Stimulated activated CD4-positive, alpha-beta T cell treated with anti-CD3 and anti-CD28 coated beads, TNF-alpha, amount 100 ng/mL, for 4 hours (primary cell): ENCODE results near the gene FOXP1.

Experiments
- DNase-seq, 3 experiments: peaks; one replicate each; pipeline ENCODE4 v3.0.0-alpha.2; 2020; ENCODE audit warnings: low read depth in 3 of 3

FOXP1 gene

GRCh38 chr3:71127052-71127831 is 456.3 kb downstream of the FOXP1 start:
- DNase-seq: peak in 1 of 3 experiments; percentile 34

- no peak for DNase-seq
These were observed 457.8 kb downstream of the FOXP1 start for GRCh38 chr3:71125738-71126137.

- DNase-seq: no peak
These were observed 459.5 kb downstream of the FOXP1 start for GRCh38 chr3:71124048-71124447.

GRCh38 chr3:71122641-71123040 is 460.9 kb downstream of the FOXP1 start:
- no peak for DNase-seq

- no peak for DNase-seq
These were observed 461.9 kb downstream of the FOXP1 start for GRCh38 chr3:71121429-71122167.

- no peak for DNase-seq
These were observed 463.5 kb downstream of the FOXP1 start for GRCh38 chr3:71120012-71120411.

- no peak for DNase-seq
These were observed 464.4 kb downstream of the FOXP1 start for GRCh38 chr3:71119171-71119570.

DNA sequence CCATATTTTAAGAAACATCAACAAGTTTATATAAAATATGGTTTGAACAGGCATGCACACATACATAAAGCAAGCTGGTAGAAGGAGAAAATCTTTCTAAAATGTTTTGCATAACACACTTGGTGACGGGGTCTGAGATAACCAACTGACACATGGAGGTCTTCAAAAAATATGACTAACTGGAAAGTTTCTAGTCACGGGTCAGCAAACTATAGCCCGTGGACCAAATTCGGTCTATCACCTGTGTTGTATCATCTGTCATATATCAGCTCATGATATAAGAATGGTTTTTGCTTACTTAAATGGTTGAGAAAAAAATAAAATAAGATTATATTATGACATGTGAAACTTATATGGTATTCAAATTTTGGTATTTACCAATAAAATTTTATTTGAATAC is 465.1 kb downstream of the FOXP1 start:
- no peak for DNase-seq

GRCh38 chr3:71117572-71118247 is 465.8 kb downstream of the FOXP1 start:
- DNase-seq: no peak

GRCh38 chr3:71114610-71115009 is 468.9 kb downstream of the FOXP1 start:
- DNase-seq: no peak

DNA sequence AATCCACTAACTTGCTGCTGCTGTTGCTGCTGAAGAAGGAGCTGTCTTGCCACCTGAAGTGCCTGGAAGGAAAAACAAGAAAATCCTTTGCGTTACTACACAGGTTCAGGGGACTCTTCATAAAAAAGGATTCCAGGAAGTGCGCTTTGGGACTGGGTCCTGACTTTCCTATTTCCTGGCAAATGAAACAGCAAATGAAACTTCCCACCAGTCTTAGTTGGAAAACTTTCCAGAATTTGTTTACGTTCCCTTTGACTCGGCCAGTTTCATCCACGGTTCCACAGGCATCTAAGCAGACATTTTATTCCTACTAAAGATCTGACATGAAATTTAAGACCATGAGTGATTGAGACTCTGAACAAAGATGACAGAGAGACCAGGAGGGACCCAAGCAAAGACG is 471.0 kb downstream of the FOXP1 start:
- DNase-seq: no peak

DNA sequence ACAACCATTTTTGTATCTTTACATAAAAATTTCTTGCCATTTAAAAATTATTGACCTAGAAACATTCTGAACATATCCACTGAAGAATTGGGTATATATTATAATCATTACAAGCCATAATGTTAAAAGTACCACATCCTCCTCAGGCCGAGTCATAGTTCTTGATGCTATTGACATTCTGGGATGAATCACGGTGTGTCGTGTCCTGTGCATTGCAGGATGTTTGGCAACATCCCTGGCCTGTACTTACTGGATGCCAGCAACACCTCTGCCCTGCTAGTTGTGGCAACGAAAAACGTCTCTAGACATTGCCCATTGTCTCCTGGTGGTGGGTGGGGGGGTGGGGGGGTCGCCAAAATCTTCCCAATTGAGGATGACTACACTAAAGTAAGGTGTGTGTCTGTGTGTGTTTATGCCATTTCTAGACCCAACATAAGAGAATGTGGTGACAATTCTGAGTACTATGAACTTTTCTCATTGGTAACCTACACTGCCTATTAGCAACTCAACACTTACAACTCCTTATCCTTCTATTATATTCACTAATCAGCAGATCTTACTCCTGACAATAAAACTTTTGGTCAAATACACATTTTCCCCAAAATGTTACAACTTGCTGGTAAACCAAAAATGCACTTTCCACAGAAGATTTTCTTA is 471.6 kb downstream of the FOXP1 start:
- no peak for DNase-seq

DNA sequence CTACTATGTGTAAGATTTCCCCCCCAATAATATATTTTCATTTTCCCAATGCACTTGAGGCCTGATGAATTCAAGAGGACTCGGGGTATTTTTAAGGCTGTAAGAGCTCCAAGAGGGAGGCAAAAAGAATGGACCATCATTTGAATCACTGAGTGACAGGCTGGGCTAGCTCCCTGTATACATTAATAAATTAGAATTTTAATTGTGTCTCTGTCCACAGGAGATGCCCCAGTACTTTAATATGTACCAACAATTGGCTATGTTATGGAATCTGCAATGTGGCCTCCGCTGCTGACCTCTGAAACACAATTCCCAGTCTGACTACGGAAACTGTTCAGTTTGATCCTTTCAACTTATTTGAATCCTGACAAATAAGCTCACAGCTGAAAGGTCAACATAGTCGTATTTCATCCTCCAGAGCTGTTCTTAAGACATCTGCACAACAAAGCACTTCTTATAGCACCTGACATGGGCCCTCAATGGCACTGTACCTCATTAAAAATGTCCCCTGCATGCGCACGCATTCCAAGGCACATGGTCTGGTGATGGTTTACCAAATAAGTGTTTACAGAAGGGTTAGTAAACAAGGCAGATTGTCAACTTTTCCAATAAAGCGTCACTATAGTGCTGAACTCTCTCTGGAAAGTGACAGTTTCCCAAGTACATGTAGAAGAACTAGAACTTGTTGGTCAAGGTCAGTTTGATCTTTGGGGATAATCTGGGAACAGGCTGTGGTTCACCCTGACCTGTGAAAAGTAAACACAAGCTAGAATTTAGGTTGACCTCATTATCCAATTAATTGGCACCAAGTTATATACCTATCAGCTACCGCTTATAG is 472.9 kb downstream of the FOXP1 start:
- DNase-seq: no peak

DNA sequence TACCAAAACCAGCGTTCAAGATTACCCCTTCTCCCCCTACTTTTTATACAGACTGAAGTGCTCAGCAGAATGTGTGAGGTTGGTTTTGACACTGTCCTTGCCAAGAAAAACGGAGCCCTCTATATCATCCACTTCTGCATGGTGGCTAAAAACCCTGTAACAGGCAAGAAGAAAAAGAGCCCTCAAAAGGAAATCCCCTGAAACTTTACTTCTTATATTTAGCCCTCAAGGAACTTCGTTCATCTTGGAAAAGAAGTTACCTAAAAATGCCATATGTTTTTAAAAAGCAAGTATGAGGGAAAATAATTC is 473.6 kb downstream of the FOXP1 start:
- DNase-seq: no peak

- DNase-seq: no peak
These were observed 474.1 kb downstream of the FOXP1 start for GRCh38 chr3:71109241-71109976.

DNA sequence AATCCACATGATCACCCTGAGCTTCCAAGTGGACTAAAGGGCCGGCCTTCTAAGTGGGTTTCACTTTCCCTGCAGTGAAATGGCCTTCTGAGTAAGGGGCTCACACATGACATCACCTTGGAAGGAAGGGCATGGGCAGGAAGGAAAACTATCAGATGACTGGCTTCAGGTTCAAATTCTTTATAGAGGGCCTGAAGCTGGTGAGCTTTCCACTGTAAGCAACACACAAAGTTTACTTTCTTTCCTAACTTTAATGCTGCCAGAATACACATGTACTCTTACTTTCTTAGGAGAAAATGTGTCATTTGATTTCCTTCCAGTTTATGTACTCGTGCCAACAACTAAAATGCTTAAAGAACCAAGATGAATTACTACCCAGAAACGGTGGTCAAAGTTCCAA is 475.6 kb downstream of the FOXP1 start:
- no peak for DNase-seq

DNA sequence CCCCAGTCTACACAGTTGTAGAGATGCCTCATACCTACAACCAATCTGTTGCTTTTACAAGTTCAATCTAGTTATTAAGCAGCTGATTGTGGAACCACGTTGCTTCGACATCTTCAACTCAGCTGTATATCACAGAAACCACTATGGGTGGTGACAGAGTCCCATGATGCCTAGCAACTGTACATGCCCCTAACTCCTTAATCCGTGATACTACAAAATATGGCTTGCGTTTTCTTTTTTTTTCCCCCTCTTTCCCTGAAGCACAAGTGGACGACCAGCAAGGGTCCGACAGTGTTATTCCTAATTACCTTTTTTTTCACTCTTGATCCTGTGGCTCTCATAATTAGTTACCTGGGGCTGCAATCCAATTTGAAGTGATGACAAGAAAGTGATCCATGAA is 478.6 kb downstream of the FOXP1 start:
- DNase-seq: no peak

DNA sequence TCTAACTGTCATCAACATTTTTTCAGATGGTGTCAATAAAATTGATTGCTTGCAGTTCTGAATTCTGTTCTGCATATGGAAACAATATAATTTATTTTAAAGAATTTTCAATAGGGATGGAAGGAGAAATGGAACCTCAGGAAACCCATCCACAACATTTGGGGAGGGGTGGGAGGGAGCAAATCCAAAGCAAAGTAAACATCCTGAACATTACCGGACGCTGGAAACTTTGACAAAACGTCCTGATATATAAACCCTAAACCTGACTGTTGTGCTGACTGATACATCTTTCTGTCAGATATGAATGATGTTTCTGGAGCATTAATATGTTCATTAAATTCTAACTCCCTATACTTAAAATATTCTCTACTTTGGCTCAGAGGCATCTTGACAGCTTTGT is 479.0 kb downstream of the FOXP1 start:
- no peak for DNase-seq

DNA sequence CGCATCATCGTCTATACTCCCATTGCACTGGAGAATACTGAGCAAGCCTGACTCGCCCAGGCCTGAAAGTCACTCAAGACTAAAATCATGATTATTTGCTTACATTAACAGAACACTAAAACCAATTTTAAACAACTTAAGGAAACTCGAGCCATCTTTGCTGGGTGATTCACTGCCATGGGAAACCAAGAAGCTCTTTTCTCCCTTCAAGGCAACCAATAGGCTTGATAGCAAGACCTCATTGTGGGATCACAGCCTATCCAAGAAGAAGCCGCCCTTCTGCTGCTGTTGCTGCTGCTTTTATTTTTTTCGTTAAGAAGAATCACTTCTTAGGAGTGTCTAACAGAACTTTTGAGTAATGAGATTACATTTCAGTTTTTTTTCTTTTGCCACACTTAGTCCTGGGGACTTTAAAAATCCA is 479.4 kb downstream of the FOXP1 start:
- DNase-seq: no peak

DNA sequence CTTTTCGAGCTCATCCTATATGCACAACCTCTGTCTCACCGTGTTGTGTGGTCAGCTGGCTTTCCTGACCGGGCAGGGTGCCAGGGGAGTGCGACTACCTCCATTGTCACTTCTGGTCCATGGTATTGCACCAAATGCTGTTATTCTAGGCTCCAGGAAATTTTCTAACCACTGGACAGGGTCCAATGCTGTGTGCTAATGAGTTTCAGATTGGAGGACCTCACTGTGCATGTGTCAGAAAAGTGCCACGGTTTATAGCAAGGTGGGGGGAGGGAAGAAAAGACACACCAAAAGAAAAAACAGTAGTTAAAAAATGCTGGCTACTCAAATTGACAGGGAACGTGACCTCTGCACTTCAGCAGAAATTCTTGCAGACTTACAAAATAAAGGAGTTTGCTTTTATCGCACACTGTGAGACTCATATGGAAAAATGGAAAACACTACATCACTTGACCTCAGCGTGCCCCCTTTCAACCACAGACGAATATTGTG is 480.1 kb downstream of the FOXP1 start:
- no peak for DNase-seq
